IMR-90 (cell line): Measurements from ENCODE around the gene TNIP2. TPM values are rescaled to one million over a fixed set of nuclear protein-coding genes. Genes with fewer than 3 reads are reported as not detected.

ENCODE experiments used
- ATAC-seq: fragments of 200-7000 bp; cut with Tn5 transposase; 2 replicates; pipeline ENCODE4 v1.9.1; 2020; ENCODE audit warnings: low read depth, mild to moderate bottlenecking, moderate library complexity
- BruUV-seq: library from RNA; stranded (reverse); fragments of 400-500 nt; replicated peaks from 2 replicates; lab custom pipeline; 2021; lab: Mats Ljungman, UMichigan
- CTCF ChIA-PET: fragments of 300-600 bp; formaldehyde crosslinking; extraction: SDS; loops from one replicate; lab custom pipeline; 2021; ENCODE audit warnings: antibody characterized with exemption; lab: Yijun Ruan, JAX
- POLR2A ChIA-PET: fragments of 300-600 bp; sonication (Branson Sonifier 250); formaldehyde crosslinking; loops from one replicate; lab custom pipeline; 2022; ENCODE audit warnings: antibody characterized with exemption; ENCODE audit not compliant: unreplicated experiment; lab: Charles Lee
- DNase-seq: peaks from one replicate; pipeline ENCODE4 v3.0.0; 2013
- H2AFZ ChIP-seq: replicated peaks from 2 replicates; pipeline ENCODE3; 2013; ENCODE audit warnings: low read length, mild to moderate bottlenecking; ENCODE audit not compliant: poor library complexity
- H2AK5ac ChIP-seq: 2 replicates; pipeline ENCODE4 v1.6.1; 2013; ENCODE audit warnings: low read depth, low read length, inconsistent platforms
- H2AK9ac ChIP-seq: replicated peaks from 2 replicates; pipeline ENCODE3; 2013; ENCODE audit warnings: mild to moderate bottlenecking, low read depth, low read length, moderate library complexity; ENCODE audit not compliant: poor library complexity
- H2BK120ac ChIP-seq: 2 replicates; pipeline ENCODE4 v1.6.1; 2013; ENCODE audit warnings: low read depth, low read length, inconsistent platforms
- H2BK15ac ChIP-seq: 3 replicates; pipeline ENCODE4 v1.6.1; 2013; ENCODE audit warnings: low read depth, low read length, inconsistent platforms
- H2BK20ac ChIP-seq: 2 replicates; pipeline ENCODE4 v1.6.1; 2013; ENCODE audit warnings: low read depth, mild to moderate bottlenecking, inconsistent platforms, low read length, moderate library complexity
- H2BK5ac ChIP-seq: 2 replicates; pipeline ENCODE4 v1.6.1; 2013; ENCODE audit warnings: mild to moderate bottlenecking, low read depth, low read length, inconsistent platforms; ENCODE audit not compliant: poor library complexity, severe bottlenecking
- H3K14ac ChIP-seq: replicated peaks from 2 replicates; pipeline ENCODE4 v1.6.1; 2013; ENCODE audit warnings: low read depth, low read length, inconsistent platforms
- H3K18ac ChIP-seq: 2 replicates; pipeline ENCODE4 v1.6.1; 2013; ENCODE audit warnings: low read depth, low read length, control low read depth
- H3K23ac ChIP-seq: 2 replicates; pipeline ENCODE4 v1.6.1; 2013; ENCODE audit warnings: low read depth, low read length, inconsistent platforms
- H3K27ac ChIP-seq: 2 replicates; pipeline ENCODE4 v1.5.1; 2013; ENCODE audit warnings: mild to moderate bottlenecking, control low read depth, low read length; ENCODE audit not compliant: insufficient read depth
- H3K27me3 ChIP-seq: 2 replicates; pipeline ENCODE4 v1.6.1; 2013; ENCODE audit warnings: low read length; ENCODE audit not compliant: control insufficient read depth, insufficient read depth
- H3K36me3 ChIP-seq: 2 replicates; pipeline ENCODE4 v1.6.1; 2013; ENCODE audit warnings: low read length, mixed read lengths; ENCODE audit not compliant: control insufficient read depth, insufficient read depth
- H3K4ac ChIP-seq: 2 replicates; pipeline ENCODE4 v1.6.1; 2013; ENCODE audit warnings: low read depth, low read length, inconsistent platforms
- H3K4me1 ChIP-seq: 2 replicates; pipeline ENCODE4 v1.6.1; 2013; ENCODE audit warnings: low read length, mixed read lengths; ENCODE audit not compliant: control insufficient read depth, insufficient read depth
- H3K4me2 ChIP-seq: 2 replicates; pipeline ENCODE4 v1.6.1; 2013; ENCODE audit warnings: low read depth, mild to moderate bottlenecking, control low read depth, low read length, moderate library complexity
- H3K4me3 ChIP-seq: 2 replicates; pipeline ENCODE4 v1.5.1; 2013; ENCODE audit warnings: low read depth, mild to moderate bottlenecking, control low read depth, low read length, moderate library complexity; ENCODE audit not compliant: insufficient read depth
- H3K56ac ChIP-seq: 2 replicates; pipeline ENCODE4 v1.6.1; 2013; ENCODE audit warnings: low read length, inconsistent platforms; ENCODE audit not compliant: insufficient read depth; ENCODE audit errors: extremely low read depth
- H3K79me1 ChIP-seq, 2 experiments: 2 replicates each; pipeline ENCODE4 v1.6.1; 2013; ENCODE audit warnings: low read length in 2 of 2, inconsistent platforms in 1 of 2, low read depth in 1 of 2
- H3K9ac ChIP-seq: 2 replicates; pipeline ENCODE4 v1.6.1; 2013; ENCODE audit warnings: low read depth, low read length, control low read depth
- H3K9me1 ChIP-seq: 2 replicates; pipeline ENCODE4 v1.6.1; 2013; ENCODE audit warnings: low read length, inconsistent platforms; ENCODE audit not compliant: insufficient read depth
- H3K9me3 ChIP-seq: 2 replicates; pipeline ENCODE4 v1.6.1; 2013; ENCODE audit warnings: low read length; ENCODE audit not compliant: control insufficient read depth, insufficient read depth
- H4K20me1 ChIP-seq: 2 replicates; pipeline ENCODE4 v1.6.1; 2013; ENCODE audit warnings: low read length, inconsistent platforms; ENCODE audit not compliant: insufficient read depth
- H4K5ac ChIP-seq: 2 replicates; pipeline ENCODE4 v1.6.1; 2013; ENCODE audit warnings: mild to moderate bottlenecking, low read depth, low read length, control low read depth
- H4K8ac ChIP-seq, 2 experiments: 2 replicates each; pipeline ENCODE4 v1.6.1; 2013; ENCODE audit warnings: low read depth in 2 of 2, low read length in 2 of 2, control low read depth in 1 of 2, inconsistent platforms in 1 of 2
- H4K91ac ChIP-seq: 2 replicates; pipeline ENCODE4 v1.6.1; 2013; ENCODE audit warnings: low read depth, low read length, inconsistent platforms; ENCODE audit not compliant: insufficient read depth
- BHLHE40 ChIP-seq: fragments of 150-350 bp; IDR thresholded peaks from 2 replicates; pipeline ENCODE4 v1.6.1; 2016; ENCODE audit warnings: mild to moderate bottlenecking, low read depth, low read length
- RFX5 ChIP-seq: IDR thresholded peaks from 2 replicates; pipeline ENCODE4 v1.8.0; 2012; ENCODE audit warnings: low read depth, mild to moderate bottlenecking, low read length, moderate library complexity
- WGBS, 2 experiments: methylation state at CpG; one replicate each; pipeline versions ENCODE4 v1.1.5 to v1.1.7; 2013; ENCODE audit warnings: missing lambda C conversion rate in 2 of 2; ENCODE audit not compliant: insufficient read length in 1 of 2; ENCODE audit errors: extremely low coverage in 2 of 2; 5-methylcytosine and 5-hydroxymethylcytosine counted together
- dilution Hi-C: fragments of 300-500 bp; cut with HindIII; formaldehyde crosslinking; loops from one replicate; pipeline ENCODE4 v1.14.3; 2018; ENCODE audit warnings: low sequenced_read_pairs; ENCODE audit not compliant: unreplicated experiment
- in situ Hi-C: fragments of 300-500 bp; cut with MboI; formaldehyde crosslinking; loops from 3 replicates; pipeline ENCODE4 v1.14.3; 2019; ENCODE audit warnings: low sequenced_read_pairs, inconsistent platforms, mixed read lengths
- intact Hi-C: fragments of 100-400 bp; cut with micrococcal nuclease; formaldehyde crosslinking; loops from 2 replicates; pipeline ENCODE4 v1.10.0; 2022
- polyA plus RNA-seq, 3 experiments: library from polyadenylated mRNA; depleted of rRNA; stranded (reverse); fragments of >200 nt; gene quantifications; 2 replicates each; pipeline ENCODE4 v1.2.3, GENCODE V29; 2012; ENCODE audit warnings: low replicate concordance in 1 of 3
- total RNA-seq: library from RNA; depleted of rRNA; stranded (reverse); fragments of >200 nt; gene quantifications from 2 replicates; pipeline ENCODE4 v1.2.3, GENCODE V29; 2012

TNIP2 gene
- total and polyA plus RNA-seq, 2 of the 4 experiments (the other 2 are of a cell fraction): 33.3 to 38.5 TPM

GRCh38 chr4:2768921-2769336 is 12.8 kb upstream of the TNIP2 start:
- Histone ChIP-seq H2AK9ac (peak overlapping the region; percentile 51), H3K27ac (no peak overlapping the region), H4K91ac (no peak overlapping the region), H3K4me1 (peaks cover 7% of the 10 kb centered on the region; the same call in 1 of the 2 replicates), H3K79me1 (no peaks in the 10 kb centered on the region), H2BK20ac (no peak overlapping the region), H4K20me1 (no peaks in the 10 kb centered on the region), H3K4me2 (peak overlapping the region; percentile 61), H3K56ac (no peak overlapping the region), H3K23ac (no peak overlapping the region), H2BK5ac (no peak overlapping the region), H3K4me3 (no peak overlapping the region), H3K18ac (no peak overlapping the region), H2AFZ (peak overlapping the region; percentile 81), H3K27me3 (no peaks in the 10 kb centered on the region), H3K4ac (no peak overlapping the region), H3K9me3 (no peaks in the 10 kb centered on the region), H3K36me3 (no peaks in the 10 kb centered on the region), H3K9ac (no peak overlapping the region), H4K8ac (peak overlapping the region in 1 of 2 experiments; percentile 62; a peak in 2 of 4 replicates), H2BK15ac (peak overlapping the region; percentile 51; the same call in 1 of the 3 replicates), H3K9me1 (no peaks in the 10 kb centered on the region), H2AK5ac (no peak overlapping the region), H2BK120ac (no peak overlapping the region), H3K14ac (peak overlapping the region; percentile 31), H4K5ac (no peak overlapping the region)
- POLR2A ChIA-PET: no interaction called here
- dilution Hi-C loops (no loop called here), in situ Hi-C loops (loop anchor here (25.0 kb wide), 1 partner anchor 268 kb away; no protein-coding TSS in a partner anchor), intact Hi-C loops (no loop called here)
- WGBS, 2 experiments: no CpG with 5 or more reads among the region's 15 CpGs
- TF ChIP-seq BHLHE40 (no peak), RFX5 (peak; percentile 69; the same call in 1 of the 2 replicates)
- no TSS peak for BruUV-seq
- DNase-seq (no peak), ATAC-seq (no peak)
- CTCF ChIA-PET: no interaction called here
